GM06990 (cell line): ENCODE measurements around the gene SOX5.

Experiments
- DNase-seq: peaks from one replicate; pipeline ENCODE4 v3.0.0-alpha.2; 2011; ENCODE audit not compliant: insufficient read length; ENCODE audit errors: extremely low read depth
- H3K27me3 ChIP-seq: replicated peaks from 2 replicates; pipeline ENCODE4 v1.6.0; 2011; ENCODE audit warnings: low read length; ENCODE audit not compliant: control insufficient read depth, insufficient read depth
- H3K36me3 ChIP-seq: 2 replicates; pipeline ENCODE4 v1.5.1; 2011; ENCODE audit warnings: low read length; ENCODE audit not compliant: control insufficient read depth, insufficient read depth
- H3K4me3 ChIP-seq: replicated peaks from 2 replicates; pipeline ENCODE4 v1.5.1; 2011; ENCODE audit warnings: low read depth, mild to moderate bottlenecking, control low read depth, low read length
- CTCF ChIP-seq: IDR thresholded peaks from 2 replicates; pipeline ENCODE4 v1.5.1; 2011; ENCODE audit warnings: low read length, control low read depth, mild to moderate bottlenecking, inconsistent platforms; ENCODE audit not compliant: insufficient read depth, poor library complexity, severe bottlenecking

SOX5 gene

DNA sequence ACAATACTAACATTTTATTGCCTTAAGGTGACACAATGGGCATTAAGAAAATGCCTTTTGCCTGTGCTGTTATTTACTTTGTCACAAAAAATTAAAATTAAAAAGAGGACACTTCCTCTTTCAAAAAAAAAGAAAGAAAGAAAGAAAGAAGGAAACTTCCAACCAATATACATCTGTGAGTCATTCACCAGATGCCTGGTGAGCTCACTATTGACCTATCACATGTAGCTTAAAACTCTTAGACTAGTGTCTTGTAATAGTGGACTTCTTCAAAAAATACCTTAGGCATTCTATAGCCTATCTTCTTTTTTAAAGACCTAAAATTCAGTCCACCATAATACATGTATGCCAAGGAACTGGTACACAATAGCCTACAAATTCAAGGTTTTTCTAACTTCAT is 4.9 kb upstream of the SOX5 start:
- no peak for DNase-seq
- no peak overlapping the region for H3K4me3 ChIP-seq
- H3K27me3 ChIP-seq: no peaks in the 10 kb centered on the region
- TF ChIP-seq CTCF: no peak
- H3K36me3 ChIP-seq: no peaks in the 10 kb centered on the region

DNA sequence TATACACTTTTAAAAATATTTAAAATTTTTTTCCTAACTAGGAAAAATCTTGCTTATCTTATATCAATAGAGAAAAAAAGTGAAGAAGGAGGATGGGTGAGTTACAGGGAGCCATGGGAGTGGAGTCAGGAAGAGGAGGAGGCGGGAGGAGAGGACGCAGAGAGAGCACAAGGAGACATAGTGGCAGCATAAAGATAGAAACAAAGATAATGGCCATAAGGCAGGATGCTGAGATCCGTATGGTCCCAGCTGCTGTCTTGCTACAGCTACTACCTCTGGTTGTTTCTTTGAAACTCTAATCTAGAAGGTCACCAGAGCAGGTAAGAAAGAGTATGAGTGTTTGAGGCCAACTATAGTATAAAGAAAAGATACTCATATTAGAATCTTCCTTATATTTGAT is 2.6 kb upstream of the SOX5 start:
- DNase-seq: no peak
- no peaks in the 10 kb centered on the region for H3K27me3 ChIP-seq
- TF ChIP-seq CTCF: no peak

GRCh38 chr12:23950775-23951451 is 1.4 kb upstream of the SOX5 start:
- Histone ChIP-seq H3K36me3 (no peaks in the 10 kb centered on the region), H3K27me3 (no peaks in the 10 kb centered on the region), H3K4me3 (no peak overlapping the region)
- DNase-seq: no peak
- TF ChIP-seq CTCF: no peak

More for the DNA sequence above, 2.6 kb upstream of the SOX5 start:
- H3K4me3 ChIP-seq: no peak overlapping the region
- H3K36me3 ChIP-seq: no peaks in the 10 kb centered on the region

DNA sequence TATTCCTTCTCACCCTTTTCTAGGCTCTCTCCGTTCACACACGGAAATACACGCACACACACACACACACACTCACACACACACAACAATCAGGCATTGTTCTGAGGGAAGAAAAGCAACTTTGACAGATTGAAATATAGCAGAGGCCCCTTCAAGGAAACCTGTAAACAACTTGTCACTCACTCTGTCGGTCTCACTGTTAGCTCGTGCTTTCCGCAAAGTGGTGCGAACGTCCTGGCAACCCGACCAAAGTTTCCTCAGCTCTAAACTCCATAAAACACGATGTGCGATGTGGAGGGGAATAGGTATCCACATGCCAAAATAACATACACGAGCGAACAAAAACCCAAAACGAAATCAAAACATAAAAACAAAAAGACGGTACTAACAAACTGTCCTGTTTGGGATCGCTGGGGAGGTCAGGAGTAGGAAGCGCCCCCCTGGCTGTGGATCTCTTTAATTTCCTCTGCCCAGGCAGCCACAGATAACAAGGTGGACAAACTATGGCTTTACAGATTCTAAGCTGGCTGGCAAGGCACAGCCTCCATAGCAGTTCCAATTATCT is 822 bp upstream of the SOX5 start:
- no peak for DNase-seq
- TF ChIP-seq CTCF: no peak
- Histone ChIP-seq H3K27me3 (no peaks in the 10 kb centered on the region), H3K36me3 (no peaks in the 10 kb centered on the region), H3K4me3 (no peak overlapping the region)

GRCh38 chr12:23948291-23948690 is 1.2 kb downstream of the SOX5 start:
- H3K36me3 ChIP-seq: no peaks in the 10 kb centered on the region
- DNase-seq: no peak
- H3K27me3 ChIP-seq: no peaks in the 10 kb centered on the region
- TF ChIP-seq CTCF: no peak
- H3K4me3 ChIP-seq: no peak overlapping the region

DNA sequence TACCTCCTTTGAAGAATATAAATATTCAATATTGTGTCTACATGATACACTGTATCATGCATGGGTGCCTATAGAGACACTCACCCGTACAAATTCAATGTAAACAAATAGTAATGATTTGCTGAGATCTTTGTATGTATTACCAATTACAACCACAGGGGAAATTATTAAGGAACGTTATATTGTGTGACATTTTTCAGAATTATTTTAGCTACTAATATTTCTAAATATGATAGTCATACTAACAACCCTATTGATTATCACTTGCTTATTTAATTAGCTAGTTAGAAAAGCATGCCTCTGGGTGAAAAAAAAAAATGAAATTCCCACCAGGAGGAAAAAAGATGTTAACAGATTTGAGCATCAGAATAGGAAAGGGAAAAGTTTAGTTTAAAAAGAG is 2.1 kb downstream of the SOX5 start:
- no peaks in the 10 kb centered on the region for H3K36me3 ChIP-seq
- TF ChIP-seq CTCF: no peak
- no peak for DNase-seq
- H3K27me3 ChIP-seq: no peaks in the 10 kb centered on the region
- H3K4me3 ChIP-seq: no peak overlapping the region
